ENCODE results near the gene BEND6. TPM values are rescaled to one million over a fixed set of nuclear protein-coding genes. Genes with fewer than 3 reads are reported as not detected.

BEND6 gene
- total and polyA plus RNA-seq, 2 donors (not counting 1 experiment from before 2014, with no cell fraction given) = not detected

- TF ChIP-seq CTCF (IDR thresholded peaks at IDR 0.05) = no peak
- TF ChIP-seq EZH2 (IDR thresholded peaks at IDR 0.05; ENCODE audit: borderline replicate concordance, insufficient read depth, low read depth, low read length, poor library complexity, severe bottlenecking) = no peak
- H3K9me3 ChIP-seq (ENCODE audit: control extremely low read depth in 1 of 3, control insufficient read depth in 2 of 3, insufficient read depth in 1 of 3, low read length in 2 of 3) = no peaks in the 10 kb centered on the region
- Mint-ChIP-seq H3K27me3 (peaks cover 3% of the 10 kb centered on the region), H3K9me3 (ENCODE audit: insufficient read depth) (no peaks in the 10 kb centered on the region), H3K4me1 (no peaks in the 10 kb centered on the region), H3K4me3 (no peak overlapping the region), H3K27ac (no peak overlapping the region)
- no peaks in the 10 kb centered on the region for H3K27me3 ChIP-seq (replicated peaks in 1 of 4; ENCODE audit: control extremely low read depth in 1 of 4, control insufficient read depth in 3 of 4, insufficient read depth in 4 of 4, low read length in 3 of 4)
- no peaks in the 10 kb centered on the region for H3K79me2 ChIP-seq (ENCODE audit: control insufficient read depth, insufficient read depth, low read length)
- no peak overlapping the region for H3K4me3 ChIP-seq (ENCODE audit: control extremely low read depth in 1 of 5, extremely low read depth in 1 of 5, insufficient read depth in 1 of 5, low read depth in 2 of 5, low read length in 4 of 5)
- H3K36me3 ChIP-seq (replicated peaks in 1 of 2; ENCODE audit: control extremely low read depth in 1 of 2, control insufficient read depth in 1 of 2, extremely low read depth in 1 of 2, insufficient read depth in 2 of 2, low read length in 1 of 2) = no peaks in the 10 kb centered on the region
- ATAC-seq (ENCODE audit: low read depth) = no peak
- H3K4me2 ChIP-seq (replicated peaks; ENCODE audit: low read depth, low read length, poor library complexity, severe bottlenecking) = no peak overlapping the region
- ChIA-PET CTCF (no interaction called here), POLR2A (no interaction called here)
- no peak overlapping the region for H2AFZ ChIP-seq (ENCODE audit: insufficient read depth, low read depth, low read length, poor library complexity, severe bottlenecking)
- no CpG with 5 or more reads among the region's 1 CpG for WGBS (ENCODE audit: insufficient coverage)
- H3K9ac ChIP-seq (ENCODE audit: low read length) = no peak overlapping the region
- intact Hi-C loops (cut with micrococcal nuclease) = no loop called here
- no peak for DNase-seq
- no peaks in the 10 kb centered on the region for H4K20me1 ChIP-seq (ENCODE audit: control insufficient read depth, insufficient read depth, low read length, poor library complexity, severe bottlenecking)
- no peak overlapping the region for H3K27ac ChIP-seq (ENCODE audit: low read length in 2 of 2)
- H3K4me1 ChIP-seq (ENCODE audit: control insufficient read depth in 2 of 2, insufficient read depth in 2 of 2, low read length in 2 of 2) = no peaks in the 10 kb centered on the region
Measured at GRCh38 chr6:57017841-57018240, 62.9 kb downstream of the BEND6 start.

- no peak overlapping the region for H3K4me3 Mint-ChIP-seq
- intact Hi-C loops (cut with micrococcal nuclease) = no loop called here
Measured at GRCh38 chr6:57019434-57019833, 64.5 kb downstream of the BEND6 start.

More at GRCh38 chr6:57019434-57019833, 64.5 kb downstream of the BEND6 start:
- Histone ChIP-seq H3K27ac (ENCODE audit: low read length in 2 of 2) (no peak overlapping the region), H3K79me2 (ENCODE audit: control insufficient read depth, insufficient read depth, low read length) (no peaks in the 10 kb centered on the region), H3K4me3 (ENCODE audit: control extremely low read depth in 1 of 5, extremely low read depth in 1 of 5, insufficient read depth in 1 of 5, low read depth in 2 of 5, low read length in 4 of 5) (no peak overlapping the region), H4K20me1 (ENCODE audit: control insufficient read depth, insufficient read depth, low read length, poor library complexity, severe bottlenecking) (no peaks in the 10 kb centered on the region), H3K27me3 (replicated peaks in 1 of 4; ENCODE audit: control extremely low read depth in 1 of 4, control insufficient read depth in 3 of 4, insufficient read depth in 4 of 4, low read length in 3 of 4) (no peaks in the 10 kb centered on the region), H3K9me3 (ENCODE audit: control extremely low read depth in 1 of 3, control insufficient read depth in 2 of 3, insufficient read depth in 1 of 3, low read length in 2 of 3) (peaks cover 0 to 4% (median 0%) of the 10 kb centered on the region in 3 donors), H2AFZ (ENCODE audit: insufficient read depth, low read depth, low read length, poor library complexity, severe bottlenecking) (no peak overlapping the region), H3K36me3 (replicated peaks in 1 of 2; ENCODE audit: control extremely low read depth in 1 of 2, control insufficient read depth in 1 of 2, extremely low read depth in 1 of 2, insufficient read depth in 2 of 2, low read length in 1 of 2) (no peaks in the 10 kb centered on the region), H3K9ac (ENCODE audit: low read length) (no peak overlapping the region), H3K4me1 (ENCODE audit: control insufficient read depth in 2 of 2, insufficient read depth in 2 of 2, low read length in 2 of 2) (no peaks in the 10 kb centered on the region), H3K4me2 (replicated peaks; ENCODE audit: low read depth, low read length, poor library complexity, severe bottlenecking) (no peak overlapping the region)
- no peak overlapping the region for H3K27ac Mint-ChIP-seq
- peaks cover 3% of the 10 kb centered on the region for H3K27me3 Mint-ChIP-seq
- H3K9me3 Mint-ChIP-seq (ENCODE audit: insufficient read depth) = peaks cover 8% of the 10 kb centered on the region
- H3K4me1 Mint-ChIP-seq = no peaks in the 10 kb centered on the region
- ChIA-PET CTCF (no interaction called here), POLR2A (no interaction called here)
- ATAC-seq (ENCODE audit: low read depth) = no peak
- TF ChIP-seq EZH2 (IDR thresholded peaks at IDR 0.05; ENCODE audit: borderline replicate concordance, insufficient read depth, low read depth, low read length, poor library complexity, severe bottlenecking) = no peak
- TF ChIP-seq CTCF (IDR thresholded peaks at IDR 0.05) = no peak
- WGBS (ENCODE audit: insufficient coverage) = 81% methylated on average over 2 of the region's 4 CpGs
- no peak for DNase-seq

Measured in B cell (primary cell).